Stimulated activated CD8-positive, alpha-beta memory T cell treated with anti-CD3 and anti-CD28 coated beads, Interleukin-12 subunit alpha, Interleukin-12 subunit beta, amount 100 ng/mL, for 4 hours (primary cell): ENCODE results near the gene KCNJ6.
"Not testable (repeated sequence)": the region's sequence is repeated elsewhere in the genome, so short reads cannot be mapped to it uniquely, and the experiment has no call there.

Experiments
- DNase-seq: peaks from one replicate; pipeline ENCODE4 v3.0.0-alpha.2; 2020; ENCODE audit warnings: low read depth

The KCNJ6 gene

GRCh38 chr21:37675202-37675801 is 241.0 kb downstream of the KCNJ6 start:
- DNase-seq, result peak; percentile 10

GRCh38 chr21:37673801-37674575 is 242.3 kb downstream of the KCNJ6 start:
- DNase-seq, result no peak

- DNase-seq, result no peak
Measured at GRCh38 chr21:37671381-37671780, 244.9 kb downstream of the KCNJ6 start.

- DNase-seq, result no peak
Measured at GRCh38 chr21:37670883-37671282, 245.4 kb downstream of the KCNJ6 start.

- no peak for DNase-seq
Measured at GRCh38 chr21:37669249-37669648, 247.0 kb downstream of the KCNJ6 start.

GRCh38 chr21:37668462-37669239 is 247.6 kb downstream of the KCNJ6 start:
- DNase-seq, result no peak

GRCh38 chr21:37667380-37667779 is 248.9 kb downstream of the KCNJ6 start:
- no peak for DNase-seq

- no peak for DNase-seq
Measured at GRCh38 chr21:37665230-37666024, 250.8 kb downstream of the KCNJ6 start.

GRCh38 chr21:37662227-37662626 is 254.0 kb downstream of the KCNJ6 start:
- DNase-seq, result not testable (repeated sequence)

GRCh38 chr21:37660709-37661108 is 255.5 kb downstream of the KCNJ6 start:
- DNase-seq, result no peak

- no peak for DNase-seq
Measured at GRCh38 chr21:37659874-37660273, 256.4 kb downstream of the KCNJ6 start.

GRCh38 chr21:37658817-37659458 is 257.3 kb downstream of the KCNJ6 start:
- no peak for DNase-seq

GRCh38 chr21:37658121-37658816 is 258.0 kb downstream of the KCNJ6 start:
- no peak for DNase-seq

- DNase-seq, result no peak
Measured at GRCh38 chr21:37656899-37657298, 259.4 kb downstream of the KCNJ6 start.

- DNase-seq, result no peak
Measured at GRCh38 chr21:37655611-37656300, 260.5 kb downstream of the KCNJ6 start.

- DNase-seq, result no peak
Measured at GRCh38 chr21:37654596-37654995, 261.7 kb downstream of the KCNJ6 start.

GRCh38 chr21:37653201-37653600 is 263.1 kb downstream of the KCNJ6 start:
- DNase-seq, result no peak

GRCh38 chr21:37647781-37648180 is 268.5 kb downstream of the KCNJ6 start:
- DNase-seq, result no peak

- DNase-seq, result not testable (repeated sequence)
Measured at GRCh38 chr21:37646761-37647160, 269.5 kb downstream of the KCNJ6 start.

- no peak for DNase-seq
Measured at GRCh38 chr21:37645848-37646247, 270.4 kb downstream of the KCNJ6 start.
